ENCODE measurements around the gene KIAA0408.

KIAA0408 gene

DNA sequence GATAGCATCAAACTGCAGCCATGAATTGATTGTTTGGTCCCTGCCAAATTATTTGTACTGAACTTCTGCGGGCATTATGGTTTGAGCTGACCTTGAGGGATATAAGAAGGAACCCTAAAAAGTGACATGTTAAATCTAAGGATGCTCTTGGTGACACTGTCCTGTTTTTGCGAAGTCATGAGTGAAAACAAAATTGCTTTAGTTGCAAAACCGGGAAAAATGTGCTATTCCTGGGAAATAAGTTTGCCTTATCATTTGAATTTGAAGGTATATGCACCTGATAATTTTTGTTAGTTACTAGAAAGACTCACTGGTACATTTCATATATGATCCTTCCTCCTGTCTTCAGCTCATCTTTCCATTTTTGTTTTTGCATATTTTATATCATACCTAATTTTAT lies 7.8 kb downstream of the KIAA0408 start:
- in situ Hi-C loops (cut with MboI; ENCODE audit: low sequenced_read_pairs, unreplicated experiment), result no loop called here
- TF ChIP-seq, protein P1, sequence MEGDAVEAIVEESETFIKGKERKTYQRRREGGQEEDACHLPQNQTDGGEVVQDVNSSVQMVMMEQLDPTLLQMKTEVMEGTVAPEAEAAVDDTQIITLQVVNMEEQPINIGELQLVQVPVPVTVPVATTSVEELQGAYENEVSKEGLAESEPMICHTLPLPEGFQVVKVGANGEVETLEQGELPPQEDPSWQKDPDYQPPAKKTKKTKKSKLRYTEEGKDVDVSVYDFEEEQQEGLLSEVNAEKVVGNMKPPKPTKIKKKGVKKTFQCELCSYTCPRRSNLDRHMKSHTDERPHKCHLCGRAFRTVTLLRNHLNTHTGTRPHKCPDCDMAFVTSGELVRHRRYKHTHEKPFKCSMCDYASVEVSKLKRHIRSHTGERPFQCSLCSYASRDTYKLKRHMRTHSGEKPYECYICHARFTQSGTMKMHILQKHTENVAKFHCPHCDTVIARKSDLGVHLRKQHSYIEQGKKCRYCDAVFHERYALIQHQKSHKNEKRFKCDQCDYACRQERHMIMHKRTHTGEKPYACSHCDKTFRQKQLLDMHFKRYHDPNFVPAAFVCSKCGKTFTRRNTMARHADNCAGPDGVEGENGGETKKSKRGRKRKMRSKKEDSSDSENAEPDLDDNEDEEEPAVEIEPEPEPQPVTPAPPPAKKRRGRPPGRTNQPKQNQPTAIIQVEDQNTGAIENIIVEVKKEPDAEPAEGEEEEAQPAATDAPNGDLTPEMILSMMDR (IDR thresholded peaks at IDR 0.05; ENCODE audit: borderline replicate concordance, control extremely low read depth, extremely low read depth, insufficient read depth, missing control alignments), result no peak
- no peak for DNase-seq (ENCODE audit: low spot score)

DNA sequence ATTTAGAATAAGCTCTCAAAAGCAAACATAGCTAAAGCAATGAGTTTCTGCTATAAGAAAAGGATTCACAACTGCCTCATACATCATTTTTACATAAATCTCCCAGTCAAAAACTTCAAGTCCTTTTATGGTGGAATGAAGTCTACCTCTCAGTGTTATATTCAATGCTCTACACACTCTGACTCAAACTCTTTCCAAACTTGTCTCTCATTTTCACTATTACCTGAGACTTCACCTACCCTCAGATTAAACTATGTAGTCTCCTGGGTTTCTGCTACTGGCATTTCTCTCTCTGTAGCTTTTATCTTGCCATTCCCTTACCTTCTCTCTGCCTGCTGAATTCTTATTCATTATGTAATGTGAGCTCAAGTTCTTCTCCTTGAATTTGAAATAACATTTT lies 11.4 kb downstream of the KIAA0408 start:
- no peak for DNase-seq (ENCODE audit: low spot score)
- in situ Hi-C loops (cut with MboI; ENCODE audit: low sequenced_read_pairs, unreplicated experiment), result no loop called here
- TF ChIP-seq, protein P1 (IDR thresholded peaks at IDR 0.05; ENCODE audit: borderline replicate concordance, control extremely low read depth, extremely low read depth, insufficient read depth, missing control alignments), result no peak

DNA sequence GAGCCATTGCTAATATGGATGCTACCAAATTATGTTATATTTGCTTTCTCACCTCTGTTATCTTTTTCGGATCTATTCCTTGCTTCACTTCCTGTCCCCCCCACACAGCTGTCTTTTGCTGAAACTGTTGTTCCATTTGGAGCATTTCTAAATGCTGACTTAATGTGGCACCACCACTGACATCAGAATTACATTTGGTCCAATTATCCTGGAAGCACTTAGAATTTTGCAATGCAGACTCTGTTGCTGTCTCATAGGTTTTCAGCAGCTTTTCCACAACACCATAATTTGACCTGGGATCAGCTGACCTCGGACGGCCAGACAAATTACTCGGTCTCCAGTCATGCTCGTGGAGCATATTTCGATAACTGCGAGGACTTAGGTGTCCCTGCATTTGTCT lies 12.8 kb downstream of the KIAA0408 start:
- in situ Hi-C loops (cut with MboI; ENCODE audit: low sequenced_read_pairs, unreplicated experiment), result no loop called here
- no peak for DNase-seq (ENCODE audit: low spot score)
- TF ChIP-seq, protein P1 (IDR thresholded peaks at IDR 0.05; ENCODE audit: borderline replicate concordance, control extremely low read depth, extremely low read depth, insufficient read depth, missing control alignments), result no peak

DNA sequence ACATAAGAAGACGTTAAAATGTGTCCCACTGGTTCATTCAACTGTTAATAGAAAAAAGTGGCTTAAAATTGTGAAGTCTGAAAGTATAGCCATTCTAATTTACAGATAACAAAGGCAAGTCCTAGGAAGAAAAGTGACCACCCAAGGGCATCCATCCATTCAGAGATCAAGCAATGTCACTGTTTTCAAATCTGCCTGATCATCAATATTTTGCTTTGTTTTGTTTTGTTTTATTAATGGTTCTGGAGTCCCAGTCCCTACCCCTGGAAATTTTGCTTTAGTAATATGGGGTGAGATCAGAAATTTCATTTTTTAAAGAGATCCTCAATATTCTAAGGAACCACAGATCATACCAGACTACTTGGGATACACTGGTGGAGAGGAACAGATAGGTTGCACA lies 17.3 kb downstream of the KIAA0408 start:
- in situ Hi-C loops (cut with MboI; ENCODE audit: low sequenced_read_pairs, unreplicated experiment), result no loop called here
- TF ChIP-seq, protein P1 (IDR thresholded peaks at IDR 0.05; ENCODE audit: borderline replicate concordance, control extremely low read depth, extremely low read depth, insufficient read depth, missing control alignments), result no peak
- no peak for DNase-seq (ENCODE audit: low spot score)

DNA sequence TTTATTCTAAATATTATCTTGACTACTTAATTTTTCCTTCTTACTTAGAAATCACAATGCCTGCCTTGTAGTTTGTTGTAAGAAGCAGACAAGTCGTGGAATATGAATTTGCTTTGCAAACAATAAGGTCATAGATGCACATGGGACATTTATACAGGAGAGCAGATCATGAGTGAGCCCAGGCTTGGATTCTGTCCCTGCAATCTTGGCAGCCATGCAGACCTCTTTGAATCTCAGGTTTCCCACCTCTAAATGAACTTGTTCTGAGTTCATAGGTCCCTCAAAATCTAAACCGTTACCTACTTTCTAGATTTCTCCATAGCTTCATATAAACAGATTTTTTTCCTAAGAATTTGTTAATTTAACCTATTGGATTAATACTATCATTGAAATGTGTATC lies 19.5 kb downstream of the KIAA0408 start:
- TF ChIP-seq, protein P1 (IDR thresholded peaks at IDR 0.05; ENCODE audit: borderline replicate concordance, control extremely low read depth, extremely low read depth, insufficient read depth, missing control alignments), result no peak
- DNase-seq (ENCODE audit: low spot score), result no peak
- in situ Hi-C loops (cut with MboI; ENCODE audit: low sequenced_read_pairs, unreplicated experiment), result no loop called here

DNA sequence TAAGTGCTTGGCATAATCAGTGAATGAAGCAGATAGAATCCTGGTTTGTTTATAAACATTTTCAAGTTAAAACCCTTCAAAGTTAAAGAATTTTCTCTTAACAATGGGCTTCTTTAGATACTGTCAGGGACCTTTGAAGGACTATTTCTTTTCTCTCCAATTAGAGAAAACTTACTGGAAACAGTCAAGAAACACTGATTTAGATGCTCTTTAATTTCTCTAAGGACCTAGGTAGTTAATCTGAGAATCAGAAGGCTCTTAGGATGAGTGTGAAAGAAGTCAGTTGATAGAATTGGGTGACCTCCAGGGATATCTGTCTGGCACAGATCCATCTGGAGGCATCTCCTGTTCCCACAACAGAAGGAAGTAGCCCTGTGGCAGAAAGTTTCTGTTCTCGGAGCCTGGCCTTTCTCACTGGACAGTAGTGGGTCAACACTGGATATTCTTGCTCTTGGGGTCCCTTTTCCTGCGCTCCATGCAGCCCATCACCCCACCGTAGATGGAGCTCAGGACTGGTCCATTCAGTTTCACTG lies 22.5 kb downstream of the KIAA0408 start:
- TF ChIP-seq, protein P1 (IDR thresholded peaks at IDR 0.05; ENCODE audit: borderline replicate concordance, control extremely low read depth, extremely low read depth, insufficient read depth, missing control alignments), result no peak
- no peak for DNase-seq (ENCODE audit: low spot score)
- in situ Hi-C loops (cut with MboI; ENCODE audit: low sequenced_read_pairs, unreplicated experiment), result no loop called here

All from GM13976 (cell line).